ENCODE results near the gene SON.

GRCh38 chr21:33541105-33541711 is 1.6 kb upstream of the SON start:
- TF ChIP-seq, protein P1, sequence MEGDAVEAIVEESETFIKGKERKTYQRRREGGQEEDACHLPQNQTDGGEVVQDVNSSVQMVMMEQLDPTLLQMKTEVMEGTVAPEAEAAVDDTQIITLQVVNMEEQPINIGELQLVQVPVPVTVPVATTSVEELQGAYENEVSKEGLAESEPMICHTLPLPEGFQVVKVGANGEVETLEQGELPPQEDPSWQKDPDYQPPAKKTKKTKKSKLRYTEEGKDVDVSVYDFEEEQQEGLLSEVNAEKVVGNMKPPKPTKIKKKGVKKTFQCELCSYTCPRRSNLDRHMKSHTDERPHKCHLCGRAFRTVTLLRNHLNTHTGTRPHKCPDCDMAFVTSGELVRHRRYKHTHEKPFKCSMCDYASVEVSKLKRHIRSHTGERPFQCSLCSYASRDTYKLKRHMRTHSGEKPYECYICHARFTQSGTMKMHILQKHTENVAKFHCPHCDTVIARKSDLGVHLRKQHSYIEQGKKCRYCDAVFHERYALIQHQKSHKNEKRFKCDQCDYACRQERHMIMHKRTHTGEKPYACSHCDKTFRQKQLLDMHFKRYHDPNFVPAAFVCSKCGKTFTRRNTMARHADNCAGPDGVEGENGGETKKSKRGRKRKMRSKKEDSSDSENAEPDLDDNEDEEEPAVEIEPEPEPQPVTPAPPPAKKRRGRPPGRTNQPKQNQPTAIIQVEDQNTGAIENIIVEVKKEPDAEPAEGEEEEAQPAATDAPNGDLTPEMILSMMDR (IDR thresholded peaks at IDR 0.05; ENCODE audit: insufficient read depth, low read length, poor library complexity, severe bottlenecking) = no peak
- TF ChIP-seq EZH2phosphoT487 (conservative IDR thresholded peaks at IDR 0.05; ENCODE audit: low read length) = no peak
